ENCODE measurements around the gene ACE.

Gene ACE

GRCh38 chr17:63480826-63481487, 4.1 kb downstream of the ACE start:
- peaks cover 12 to 23% of the 10 kb centered on the region in 2 donors for H3K4me1 ChIP-seq (ENCODE audit: control insufficient read depth in 1 of 2, insufficient read depth in 2 of 2, low read length in 2 of 2)
- H3K9me3 ChIP-seq (ENCODE audit: control insufficient read depth in 1 of 2, low read length in 2 of 2) = no peaks in the 10 kb centered on the region
- H3K27me3 ChIP-seq (ENCODE audit: control insufficient read depth in 1 of 2, insufficient read depth in 2 of 2, low read length in 2 of 2) = no peaks in the 10 kb centered on the region
- no peak overlapping the region for H3K4me3 ChIP-seq (ENCODE audit: low read depth in 1 of 2, low read length in 2 of 2)
- H3K9ac ChIP-seq (ENCODE audit: low read depth in 1 of 2, low read length in 2 of 2) = no peak overlapping the region
- H3K27ac ChIP-seq (ENCODE audit: low read depth, low read length) = no peak overlapping the region
- H3K36me3 ChIP-seq (ENCODE audit: control insufficient read depth in 1 of 2, insufficient read depth in 2 of 2, low read length in 2 of 2) = peaks cover 15 to 43% of the 10 kb centered on the region in 2 donors

- H3K9me3 ChIP-seq (ENCODE audit: control insufficient read depth in 1 of 2, low read length in 2 of 2) = no peaks in the 10 kb centered on the region
- peaks cover 15 to 47% of the 10 kb centered on the region in 2 donors for H3K36me3 ChIP-seq (ENCODE audit: control insufficient read depth in 1 of 2, insufficient read depth in 2 of 2, low read length in 2 of 2)
- no peak overlapping the region for H3K4me3 ChIP-seq (ENCODE audit: low read depth in 1 of 2, low read length in 2 of 2)
- no peak overlapping the region for H3K27ac ChIP-seq (ENCODE audit: low read depth, low read length)
- no peak overlapping the region for H3K9ac ChIP-seq (ENCODE audit: low read depth in 1 of 2, low read length in 2 of 2)
- no peaks in the 10 kb centered on the region for H3K27me3 ChIP-seq (ENCODE audit: control insufficient read depth in 1 of 2, insufficient read depth in 2 of 2, low read length in 2 of 2)
- H3K4me1 ChIP-seq (ENCODE audit: control insufficient read depth in 1 of 2, insufficient read depth in 2 of 2, low read length in 2 of 2) = peaks cover 9 to 21% of the 10 kb centered on the region in 2 donors
Observed at GRCh38 chr17:63481488-63481870, 4.6 kb downstream of the ACE start.

- H3K36me3 ChIP-seq (ENCODE audit: control insufficient read depth in 1 of 2, insufficient read depth in 2 of 2, low read length in 2 of 2) = peaks cover 15 to 53% of the 10 kb centered on the region in 2 donors
- no peak overlapping the region for H3K9ac ChIP-seq (ENCODE audit: low read depth in 1 of 2, low read length in 2 of 2)
- H3K27ac ChIP-seq (ENCODE audit: low read depth, low read length) = no peak overlapping the region
- peaks cover 9 to 19% of the 10 kb centered on the region in 2 donors for H3K4me1 ChIP-seq (ENCODE audit: control insufficient read depth in 1 of 2, insufficient read depth in 2 of 2, low read length in 2 of 2)
- H3K9me3 ChIP-seq (ENCODE audit: control insufficient read depth in 1 of 2, low read length in 2 of 2) = no peaks in the 10 kb centered on the region
- H3K4me3 ChIP-seq (ENCODE audit: low read depth in 1 of 2, low read length in 2 of 2) = no peak overlapping the region
- H3K27me3 ChIP-seq (ENCODE audit: control insufficient read depth in 1 of 2, insufficient read depth in 2 of 2, low read length in 2 of 2) = no peaks in the 10 kb centered on the region
Observed at GRCh38 chr17:63482509-63482908, 5.6 kb downstream of the ACE start.

DNA sequence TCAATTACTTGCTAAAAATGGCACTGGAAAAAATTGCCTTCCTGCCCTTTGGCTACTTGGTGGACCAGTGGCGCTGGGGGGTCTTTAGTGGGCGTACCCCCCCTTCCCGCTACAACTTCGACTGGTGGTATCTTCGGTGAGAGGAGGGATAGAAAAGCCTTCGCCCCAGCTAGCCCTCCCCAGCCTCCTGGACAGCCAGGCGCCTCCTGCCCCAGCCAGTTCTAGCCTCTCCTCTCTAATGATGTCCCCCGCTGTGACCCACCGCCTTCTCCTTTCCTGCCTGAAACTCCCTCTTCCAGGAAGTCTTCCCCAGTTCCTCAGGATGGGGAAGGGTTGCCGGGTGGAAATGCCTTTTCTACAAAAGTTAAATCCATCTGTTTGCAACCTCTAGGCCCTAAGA, 6.2 kb downstream of the ACE start:
- no peaks in the 10 kb centered on the region for H3K27me3 ChIP-seq (ENCODE audit: control insufficient read depth in 1 of 2, insufficient read depth in 2 of 2, low read length in 2 of 2)
- no peaks in the 10 kb centered on the region for H3K9me3 ChIP-seq (ENCODE audit: control insufficient read depth in 1 of 2, low read length in 2 of 2)

DNA sequence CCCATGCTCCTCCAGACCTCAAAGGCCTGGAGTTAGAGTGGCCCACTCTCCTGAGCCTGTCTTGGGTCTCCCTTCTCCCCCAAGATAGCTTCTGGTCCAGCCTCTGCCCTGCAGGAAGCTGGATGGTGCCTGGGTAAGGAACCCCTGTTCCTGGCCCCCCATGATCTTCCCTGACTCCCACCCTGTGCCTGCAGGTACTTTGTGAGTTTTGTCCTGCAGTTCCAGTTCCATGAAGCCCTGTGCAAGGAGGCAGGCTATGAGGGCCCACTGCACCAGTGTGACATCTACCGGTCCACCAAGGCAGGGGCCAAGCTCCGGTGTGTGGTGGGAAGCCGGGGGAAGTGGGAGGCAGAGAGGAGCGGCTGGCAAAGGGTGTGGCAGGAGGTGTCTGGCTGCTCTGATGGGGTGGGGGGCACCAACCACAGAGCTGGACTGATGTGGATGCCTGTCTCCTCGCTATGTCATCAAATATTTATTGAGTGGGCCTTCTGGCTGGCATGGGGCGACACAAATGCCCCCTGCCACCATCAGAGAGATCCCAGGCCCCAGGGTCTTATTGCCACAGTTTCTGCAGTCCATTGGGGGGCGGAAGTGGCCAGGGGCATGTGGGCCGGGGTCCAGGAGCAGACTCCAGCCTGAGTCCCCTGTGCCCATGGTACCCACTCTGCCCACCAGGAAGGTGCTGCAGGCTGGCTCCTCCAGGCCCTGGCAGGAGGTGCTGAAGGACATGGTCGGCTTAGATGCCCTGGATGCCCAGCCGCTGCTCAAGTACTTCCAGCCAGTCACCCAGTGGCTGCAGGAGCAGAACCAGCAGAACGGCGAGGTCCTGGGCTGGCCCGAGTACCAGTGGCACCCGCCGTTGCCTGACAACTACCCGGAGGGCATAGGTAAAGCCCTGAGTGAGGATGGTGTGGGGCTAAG, 7.1 kb downstream of the ACE start:
- H3K36me3 ChIP-seq (ENCODE audit: control insufficient read depth in 1 of 2, insufficient read depth in 2 of 2, low read length in 2 of 2) = peaks cover 15 to 57% of the 10 kb centered on the region in 2 donors

More for the DNA sequence above, 6.2 kb downstream of the ACE start:
- Histone ChIP-seq H3K9ac (ENCODE audit: low read depth in 1 of 2, low read length in 2 of 2) (no peak overlapping the region), H3K4me1 (ENCODE audit: control insufficient read depth in 1 of 2, insufficient read depth in 2 of 2, low read length in 2 of 2) (peaks cover 9 to 14% of the 10 kb centered on the region in 2 donors), H3K4me3 (ENCODE audit: low read depth in 1 of 2, low read length in 2 of 2) (no peak overlapping the region), H3K27ac (ENCODE audit: low read depth, low read length) (no peak overlapping the region), H3K36me3 (ENCODE audit: control insufficient read depth in 1 of 2, insufficient read depth in 2 of 2, low read length in 2 of 2) (peaks cover 15 to 53% of the 10 kb centered on the region in 2 donors)

GRCh38 chr17:63486317-63487013, 9.6 kb downstream of the ACE start:
- Histone ChIP-seq H3K9ac (ENCODE audit: low read depth in 1 of 2, low read length in 2 of 2) (no peak overlapping the region), H3K9me3 (ENCODE audit: control insufficient read depth in 1 of 2, low read length in 2 of 2) (no peaks in the 10 kb centered on the region), H3K27me3 (ENCODE audit: control insufficient read depth in 1 of 2, insufficient read depth in 2 of 2, low read length in 2 of 2) (no peaks in the 10 kb centered on the region), H3K4me1 (ENCODE audit: control insufficient read depth in 1 of 2, insufficient read depth in 2 of 2, low read length in 2 of 2) (no peaks in the 10 kb centered on the region), H3K27ac (ENCODE audit: low read depth, low read length) (no peak overlapping the region), H3K4me3 (ENCODE audit: low read depth in 1 of 2, low read length in 2 of 2) (no peak overlapping the region), H3K36me3 (ENCODE audit: control insufficient read depth in 1 of 2, insufficient read depth in 2 of 2, low read length in 2 of 2) (peaks cover 21 to 55% of the 10 kb centered on the region in 2 donors)

More for the DNA sequence above, 7.1 kb downstream of the ACE start:
- no peak overlapping the region for H3K27ac ChIP-seq (ENCODE audit: low read depth, low read length)
- no peak overlapping the region for H3K9ac ChIP-seq (ENCODE audit: low read depth in 1 of 2, low read length in 2 of 2)
- no peaks in the 10 kb centered on the region for H3K27me3 ChIP-seq (ENCODE audit: control insufficient read depth in 1 of 2, insufficient read depth in 2 of 2, low read length in 2 of 2)
- H3K9me3 ChIP-seq (ENCODE audit: control insufficient read depth in 1 of 2, low read length in 2 of 2) = no peaks in the 10 kb centered on the region
- H3K4me1 ChIP-seq (ENCODE audit: control insufficient read depth in 1 of 2, insufficient read depth in 2 of 2, low read length in 2 of 2) = peaks cover 3 to 6% of the 10 kb centered on the region in 2 donors
- H3K4me3 ChIP-seq (ENCODE audit: low read depth in 1 of 2, low read length in 2 of 2) = no peak overlapping the region

- no peak overlapping the region for H3K27ac ChIP-seq (ENCODE audit: low read depth, low read length)
- H3K9me3 ChIP-seq (ENCODE audit: control insufficient read depth in 1 of 2, low read length in 2 of 2) = no peaks in the 10 kb centered on the region
- H3K9ac ChIP-seq (ENCODE audit: low read depth in 1 of 2, low read length in 2 of 2) = no peak overlapping the region
- peaks cover 25 to 60% of the 10 kb centered on the region in 2 donors for H3K36me3 ChIP-seq (ENCODE audit: control insufficient read depth in 1 of 2, insufficient read depth in 2 of 2, low read length in 2 of 2)
- H3K27me3 ChIP-seq (ENCODE audit: control insufficient read depth in 1 of 2, insufficient read depth in 2 of 2, low read length in 2 of 2) = no peaks in the 10 kb centered on the region
- H3K4me3 ChIP-seq (ENCODE audit: low read depth in 1 of 2, low read length in 2 of 2) = no peak overlapping the region
- H3K4me1 ChIP-seq (ENCODE audit: control insufficient read depth in 1 of 2, insufficient read depth in 2 of 2, low read length in 2 of 2) = no peaks in the 10 kb centered on the region
Observed at GRCh38 chr17:63487014-63487339, 10.1 kb downstream of the ACE start.

- Histone ChIP-seq H3K9me3 (ENCODE audit: control insufficient read depth in 1 of 2, low read length in 2 of 2) (no peaks in the 10 kb centered on the region), H3K27ac (ENCODE audit: low read depth, low read length) (no peak overlapping the region), H3K36me3 (ENCODE audit: control insufficient read depth in 1 of 2, insufficient read depth in 2 of 2, low read length in 2 of 2) (peaks cover 19 to 58% of the 10 kb centered on the region in 2 donors), H3K27me3 (ENCODE audit: control insufficient read depth in 1 of 2, insufficient read depth in 2 of 2, low read length in 2 of 2) (no peaks in the 10 kb centered on the region), H3K4me1 (ENCODE audit: control insufficient read depth in 1 of 2, insufficient read depth in 2 of 2, low read length in 2 of 2) (no peaks in the 10 kb centered on the region), H3K4me3 (ENCODE audit: low read depth in 1 of 2, low read length in 2 of 2) (no peak overlapping the region), H3K9ac (ENCODE audit: low read depth in 1 of 2, low read length in 2 of 2) (no peak overlapping the region)
Observed at GRCh38 chr17:63488851-63489250, 12.0 kb downstream of the ACE start.

DNA sequence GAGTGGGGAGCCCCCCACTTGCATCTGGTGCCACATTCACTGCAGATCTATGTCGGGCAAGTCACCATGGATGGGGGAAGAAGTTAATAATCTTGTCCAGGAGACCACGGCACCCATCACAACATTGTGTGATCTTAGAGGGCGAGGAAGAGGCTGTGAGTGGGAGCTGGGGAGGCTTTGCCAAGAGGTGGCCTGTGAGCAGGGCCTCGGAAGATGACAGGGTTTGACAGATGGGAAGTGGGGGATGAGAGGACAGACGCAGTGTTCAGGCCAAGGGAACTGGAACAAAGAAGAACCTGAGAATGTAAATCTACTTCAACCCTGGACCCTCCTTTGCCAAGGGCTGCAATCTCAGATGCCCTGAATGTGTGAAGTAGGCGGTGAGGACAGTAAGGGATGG, 12.4 kb downstream of the ACE start:
- Histone ChIP-seq H3K9me3 (ENCODE audit: control insufficient read depth in 1 of 2, low read length in 2 of 2) (no peaks in the 10 kb centered on the region), H3K36me3 (ENCODE audit: control insufficient read depth in 1 of 2, insufficient read depth in 2 of 2, low read length in 2 of 2) (peaks cover 22 to 55% of the 10 kb centered on the region in 2 donors), H3K27me3 (ENCODE audit: control insufficient read depth in 1 of 2, insufficient read depth in 2 of 2, low read length in 2 of 2) (no peaks in the 10 kb centered on the region), H3K4me3 (ENCODE audit: low read depth in 1 of 2, low read length in 2 of 2) (no peak overlapping the region), H3K4me1 (ENCODE audit: control insufficient read depth in 1 of 2, insufficient read depth in 2 of 2, low read length in 2 of 2) (no peaks in the 10 kb centered on the region), H3K27ac (ENCODE audit: low read depth, low read length) (no peak overlapping the region), H3K9ac (ENCODE audit: low read depth in 1 of 2, low read length in 2 of 2) (no peak overlapping the region)

- Histone ChIP-seq H3K36me3 (ENCODE audit: control insufficient read depth in 1 of 2, insufficient read depth in 2 of 2, low read length in 2 of 2) (peaks cover 25 to 54% of the 10 kb centered on the region in 2 donors), H3K27me3 (ENCODE audit: control insufficient read depth in 1 of 2, insufficient read depth in 2 of 2, low read length in 2 of 2) (no peaks in the 10 kb centered on the region), H3K4me1 (ENCODE audit: control insufficient read depth in 1 of 2, insufficient read depth in 2 of 2, low read length in 2 of 2) (no peaks in the 10 kb centered on the region), H3K4me3 (ENCODE audit: low read depth in 1 of 2, low read length in 2 of 2) (no peak overlapping the region), H3K9ac (ENCODE audit: low read depth in 1 of 2, low read length in 2 of 2) (no peak overlapping the region), H3K9me3 (ENCODE audit: control insufficient read depth in 1 of 2, low read length in 2 of 2) (no peaks in the 10 kb centered on the region), H3K27ac (ENCODE audit: low read depth, low read length) (no peak overlapping the region)
Observed at GRCh38 chr17:63490329-63490728, 13.5 kb downstream of the ACE start.

Measured in duodenal mucosa (tissue), 2 donors.